HG03025 (cell line): ENCODE data around the gene CLDN19.
"Not testable (repeated sequence)": the region's sequence is repeated elsewhere in the genome, so short reads cannot be mapped to it uniquely, and the experiment has no call there.

Experiments used
- ATAC-seq: cut with Tn5 transposase; IDR thresholded peaks from one replicate; pipeline ENCODE4 v1.9.1; 2021; ENCODE audit warnings: mild to moderate bottlenecking, moderate library complexity; ENCODE audit not compliant: unreplicated experiment, low FRiP score

Gene CLDN19

GRCh38 chr1:42762269-42762668, 22.2 kb upstream of the CLDN19 start:
- no peak for ATAC-seq

GRCh38 chr1:42761567-42761966, 21.5 kb upstream of the CLDN19 start:
- no peak for ATAC-seq

DNA sequence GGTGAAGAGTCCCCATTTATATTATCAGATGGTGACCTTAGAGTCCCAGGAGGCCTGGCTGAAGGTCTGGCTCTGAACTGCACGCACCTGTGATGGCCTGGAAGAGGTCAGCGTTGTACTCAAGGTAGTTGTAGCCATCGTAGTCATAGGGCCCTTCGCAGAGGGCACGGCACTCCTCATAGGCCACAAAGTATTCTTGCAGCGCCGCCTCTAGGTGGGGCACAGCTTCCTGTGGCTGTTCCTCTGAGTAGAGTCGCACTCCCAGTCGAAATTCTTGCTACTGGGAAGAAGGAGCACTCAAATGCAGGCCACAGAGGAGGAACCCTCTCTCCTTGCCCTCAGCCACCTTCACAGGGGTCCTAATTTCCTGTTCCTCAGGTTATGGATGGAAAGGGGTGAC, 19.1 kb upstream of the CLDN19 start:
- no peak for ATAC-seq

- ATAC-seq = no peak
Measured at GRCh38 chr1:42758641-42759040, 18.6 kb upstream of the CLDN19 start.

GRCh38 chr1:42757892-42758275, 17.8 kb upstream of the CLDN19 start:
- no peak for ATAC-seq

DNA sequence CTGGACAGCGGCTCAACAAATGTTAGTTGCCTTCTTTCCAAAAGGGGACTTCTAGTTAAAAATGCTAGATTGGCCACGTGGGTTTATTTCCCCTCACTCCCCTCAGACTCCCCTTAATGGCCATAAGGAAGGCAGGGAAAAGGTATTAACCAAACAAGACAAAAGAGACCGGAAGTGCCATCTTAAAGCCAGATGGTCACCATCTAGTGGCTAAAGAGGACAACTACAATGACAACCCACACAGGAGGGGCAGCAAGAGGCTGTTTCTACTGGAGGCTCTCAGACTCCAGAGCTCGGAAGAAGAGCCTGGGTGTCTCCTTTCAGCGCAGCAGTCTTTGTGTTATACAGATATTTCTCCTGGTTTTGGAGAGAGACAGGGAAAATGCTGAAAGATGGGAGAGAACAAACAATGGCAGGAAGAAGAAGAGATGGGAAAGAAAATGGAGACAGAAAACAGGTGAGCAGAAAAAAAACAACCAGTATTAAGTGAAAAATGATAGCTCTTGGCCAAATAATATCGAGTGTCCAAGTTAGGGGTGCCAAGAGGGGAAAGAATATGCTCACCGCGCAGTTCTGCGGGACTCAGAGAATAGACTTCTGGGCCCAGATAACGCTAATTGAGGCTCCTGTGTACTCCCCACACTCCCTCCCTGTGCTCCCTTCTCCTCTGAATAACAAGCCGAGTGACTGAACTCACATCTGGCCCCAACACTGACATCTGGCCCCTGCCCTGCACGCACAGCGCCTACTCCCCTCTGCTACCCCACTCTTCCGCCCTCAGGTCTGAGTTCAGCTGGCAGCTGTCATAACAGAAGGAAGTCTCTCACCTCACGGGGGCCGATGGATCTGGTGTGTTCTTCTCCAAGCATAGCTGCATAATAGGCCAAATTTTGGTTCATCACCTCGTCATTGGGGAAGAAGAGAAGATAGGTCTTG, 17.2 kb upstream of the CLDN19 start:
- no peak for ATAC-seq

DNA sequence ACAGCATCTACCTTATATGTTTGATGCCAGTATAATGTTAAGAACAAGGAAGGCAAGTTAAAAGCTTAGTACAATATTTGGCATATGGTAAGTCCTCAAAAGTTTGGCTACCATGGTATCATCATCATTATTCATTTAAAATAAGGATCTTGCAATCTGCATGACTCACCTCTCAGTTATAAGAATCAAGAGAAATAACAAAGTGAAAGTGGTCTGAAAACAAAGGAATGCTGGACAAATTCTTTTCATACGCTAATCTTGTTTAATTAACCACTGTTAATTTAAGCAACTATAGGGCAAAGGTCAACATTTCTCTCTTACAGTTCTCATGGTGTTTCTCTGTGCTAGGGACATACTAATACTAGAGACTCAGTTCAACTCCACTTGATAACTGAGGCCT, 13.0 kb upstream of the CLDN19 start:
- ATAC-seq = no peak

DNA sequence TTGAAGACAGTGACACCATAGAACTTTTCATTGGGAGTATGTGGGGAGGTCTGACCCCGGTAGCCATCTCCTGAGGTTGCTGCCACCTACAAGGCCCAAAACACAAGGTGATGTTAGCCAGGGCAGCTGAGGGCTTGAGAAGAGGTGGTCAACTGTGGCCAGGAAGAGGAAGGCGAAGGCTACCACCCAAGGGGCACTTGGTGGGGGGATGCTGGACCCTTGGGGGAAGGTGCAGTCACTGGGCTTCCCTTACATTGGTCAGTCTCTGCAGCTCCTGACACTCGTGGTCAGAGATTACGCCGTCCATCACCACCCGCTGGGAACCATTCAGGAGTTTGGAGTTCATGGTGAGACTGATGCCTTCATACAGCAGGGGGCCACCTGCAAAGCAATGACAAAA, 12.2 kb upstream of the CLDN19 start:
- no peak for ATAC-seq

DNA sequence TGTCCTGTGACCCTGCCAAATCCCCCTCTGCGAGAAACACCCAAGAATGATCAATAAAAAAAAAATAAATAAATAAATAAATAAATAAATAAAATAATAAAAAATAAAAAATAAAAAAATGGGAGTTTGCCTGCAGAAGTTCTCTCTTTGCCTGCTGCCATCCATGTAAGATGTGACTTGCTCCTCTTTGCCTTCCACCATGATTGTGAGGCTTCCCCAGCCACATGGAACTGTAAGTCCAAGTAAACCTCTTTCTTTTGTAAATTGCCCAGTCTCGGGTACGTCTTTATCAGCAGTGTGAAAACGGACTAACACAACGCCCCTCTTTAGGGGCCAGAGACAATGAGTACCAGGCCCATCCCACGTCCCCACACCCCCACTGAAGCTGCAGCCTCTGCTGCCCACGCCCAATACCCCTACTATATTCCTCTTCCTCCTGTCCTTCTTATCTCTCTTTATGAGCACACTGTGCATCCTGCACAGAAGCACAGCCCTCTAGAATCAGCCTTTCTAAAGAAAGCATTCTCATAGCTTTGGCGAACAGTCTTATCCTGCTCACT, 11.6 kb upstream of the CLDN19 start:
- ATAC-seq = not testable (repeated sequence)

GRCh38 chr1:42750041-42750440, 10.0 kb upstream of the CLDN19 start:
- no peak for ATAC-seq

- no peak for ATAC-seq
Measured at GRCh38 chr1:42748461-42749410, 8.7 kb upstream of the CLDN19 start.

- ATAC-seq = no peak
Measured at GRCh38 chr1:42748021-42748420, 8.0 kb upstream of the CLDN19 start.

- no peak for ATAC-seq
Measured at GRCh38 chr1:42747125-42747524, 7.1 kb upstream of the CLDN19 start.

- ATAC-seq = no peak
Measured at GRCh38 chr1:42746436-42747105, 6.5 kb upstream of the CLDN19 start.

DNA sequence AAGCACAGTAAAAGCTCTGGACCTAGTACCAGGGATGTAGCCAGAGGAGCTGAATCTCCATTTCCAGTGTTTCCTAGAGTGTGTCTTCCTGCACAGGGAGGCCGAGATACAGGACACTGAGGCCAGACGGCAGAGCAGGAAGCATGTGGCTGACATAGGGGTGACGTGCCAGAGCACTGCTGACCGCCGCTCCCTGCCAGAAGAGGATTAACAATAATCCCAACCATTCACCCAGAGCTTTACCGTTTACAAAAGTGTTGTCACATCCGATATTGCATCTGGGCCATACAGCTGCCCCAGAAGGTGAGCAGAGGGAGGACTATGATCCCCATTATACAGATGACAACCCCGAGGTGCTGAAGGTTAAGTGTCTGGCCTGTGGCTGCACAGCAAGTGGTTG, 5.8 kb upstream of the CLDN19 start:
- no peak for ATAC-seq

- ATAC-seq = no peak
Measured at GRCh38 chr1:42744148-42744413, 4.0 kb upstream of the CLDN19 start.

DNA sequence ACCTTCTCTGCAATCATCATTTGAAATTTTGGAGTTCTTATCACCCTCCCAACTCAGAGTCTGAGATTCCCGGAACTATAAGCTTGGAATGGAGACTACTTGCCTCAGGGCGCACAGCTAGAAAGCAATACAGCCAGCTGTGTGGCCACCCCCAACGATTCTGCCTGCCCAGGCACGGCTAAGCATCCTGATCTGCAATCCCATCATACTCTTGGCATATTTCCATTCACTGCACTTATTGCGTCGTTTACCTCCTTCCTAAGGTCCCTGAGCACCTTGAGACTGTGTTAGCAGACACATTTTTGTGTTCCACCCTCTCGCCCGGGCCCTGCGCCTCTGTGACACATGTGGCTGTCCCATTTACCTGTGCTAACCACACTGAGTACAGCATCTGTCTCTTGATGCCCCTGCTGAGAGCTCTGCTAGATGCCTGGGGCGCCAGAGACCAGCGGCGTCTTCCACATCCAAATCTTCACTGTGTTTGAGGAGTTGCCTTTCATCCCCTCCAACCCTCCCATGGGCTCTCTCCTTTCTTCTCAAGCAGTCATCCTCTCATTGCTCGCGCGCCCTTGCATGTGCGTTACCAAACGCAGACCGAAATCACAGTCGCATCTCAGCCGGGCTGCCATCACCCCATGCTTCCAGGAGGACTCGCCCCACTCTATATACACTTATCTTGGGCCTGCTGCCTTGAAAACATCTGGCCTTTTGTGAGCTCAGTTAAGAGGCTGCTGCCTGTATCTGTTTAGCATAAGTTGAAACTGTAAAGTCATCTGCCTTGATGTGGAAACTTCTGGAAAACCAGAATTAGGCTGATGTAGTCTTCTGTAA, 3.5 kb upstream of the CLDN19 start:
- no peak for ATAC-seq

GRCh38 chr1:42742617-42743316, 2.7 kb upstream of the CLDN19 start:
- no peak for ATAC-seq

DNA sequence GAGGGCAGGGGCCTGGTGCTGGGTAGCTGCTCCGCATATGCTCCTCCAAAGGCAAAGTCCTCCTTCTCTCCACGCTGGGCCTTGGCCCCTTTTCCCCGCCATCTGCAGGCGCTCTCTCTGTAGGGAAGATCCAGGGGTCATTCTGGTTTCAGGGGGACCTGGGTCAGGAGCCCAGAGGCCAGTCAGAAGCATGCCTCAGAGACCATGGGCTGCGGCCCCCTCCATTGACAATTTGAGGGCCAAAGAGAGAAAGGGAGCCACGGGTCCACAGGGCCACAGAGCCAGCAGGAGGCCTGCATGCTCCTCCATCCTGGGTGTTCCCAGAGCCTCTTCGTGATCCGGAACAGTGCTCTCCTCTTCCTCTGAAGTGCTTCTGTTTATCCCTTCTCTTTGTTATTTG, 2.1 kb upstream of the CLDN19 start:
- ATAC-seq = no peak
